Stimulated activated CD8-positive, alpha-beta memory T cell treated with anti-CD3 and anti-CD28 coated beads, Interleukin-12 subunit alpha, Interleukin-12 subunit beta, amount 100 ng/mL, for 24 hours (primary cell): ENCODE data around the gene NFIB.

Source experiments
- DNase-seq: peaks from one replicate; pipeline ENCODE4 v3.0.0-alpha.2; 2020; ENCODE audit errors: extremely low read depth

The NFIB gene

DNA sequence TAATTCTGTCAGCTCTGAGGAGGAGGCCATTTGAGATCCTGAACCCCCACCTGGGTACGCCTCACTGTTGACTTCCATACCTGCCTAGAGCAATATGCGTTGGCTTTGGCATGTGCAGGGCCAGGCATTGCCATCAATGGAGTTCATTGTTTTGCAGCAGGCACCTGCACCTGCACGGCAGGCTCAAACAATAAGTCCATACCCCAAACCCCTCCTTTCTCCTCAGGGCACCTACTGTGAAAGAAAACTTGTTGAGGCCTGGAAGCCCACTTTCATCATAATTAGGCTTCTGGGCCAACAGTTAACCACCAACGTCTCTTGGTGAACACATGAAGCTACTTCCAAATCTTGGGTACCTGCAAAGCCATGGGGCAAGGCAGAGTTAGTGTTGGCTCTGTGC, 238.7 kb downstream of the NFIB start:
- no peak for DNase-seq

DNA sequence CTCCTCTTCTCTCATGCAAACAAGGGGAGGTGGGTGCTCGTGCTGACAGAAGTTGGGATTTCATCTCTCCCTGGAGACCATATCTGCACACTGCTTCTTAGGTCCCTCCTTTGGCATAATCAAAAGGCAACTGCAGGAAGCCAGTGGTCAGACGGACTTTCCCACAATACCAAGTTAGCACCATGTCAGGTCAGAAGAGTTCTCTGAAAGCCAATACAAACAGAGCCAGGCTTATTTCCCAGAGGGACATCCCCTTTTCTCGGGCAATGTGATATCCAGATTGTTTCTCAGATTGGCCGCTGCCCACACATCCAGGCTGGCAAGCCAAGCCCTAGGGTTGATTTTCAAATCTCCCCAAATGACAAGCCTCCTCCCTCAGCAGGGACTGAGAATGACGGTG, 241.1 kb downstream of the NFIB start:
- DNase-seq = no peak

DNA sequence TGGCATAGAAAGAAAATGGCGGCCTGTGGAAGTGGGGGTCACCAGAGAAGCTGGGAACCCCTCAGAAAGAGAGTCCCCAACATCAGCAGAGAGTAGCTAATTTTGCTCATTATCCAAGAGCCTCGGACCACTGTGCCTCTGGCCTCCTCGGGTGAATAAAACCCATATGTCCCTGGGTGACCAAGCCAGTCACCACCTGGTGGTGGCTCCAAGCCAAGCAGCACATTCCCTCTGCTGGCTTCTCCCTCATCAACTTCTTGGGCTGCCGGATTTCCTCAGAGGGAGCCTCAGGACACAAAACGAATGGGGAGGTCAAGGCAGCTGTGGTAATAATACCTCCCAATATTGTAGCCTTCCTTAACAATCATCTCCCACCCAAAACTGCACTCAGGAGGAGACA, 242.5 kb downstream of the NFIB start:
- no peak for DNase-seq

DNA sequence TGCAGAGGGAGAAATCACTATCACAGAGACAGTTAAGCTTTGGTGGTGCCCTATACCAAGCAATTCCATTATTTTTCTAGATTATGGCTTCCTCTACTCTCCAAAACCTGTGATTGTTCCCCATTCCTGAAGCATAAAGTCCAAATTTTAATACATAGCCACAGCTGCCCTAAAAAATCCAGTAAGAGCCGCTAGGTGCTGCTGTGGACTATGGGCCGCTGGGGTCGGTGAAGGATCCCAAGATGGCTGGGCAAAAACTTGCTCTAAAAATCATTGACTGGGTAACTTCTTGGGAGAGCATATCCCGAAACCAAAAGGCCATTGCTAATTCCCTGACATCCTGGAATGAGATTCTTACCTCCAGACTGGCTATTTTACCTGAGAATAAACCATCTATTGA, 245.3 kb downstream of the NFIB start:
- no peak for DNase-seq

DNA sequence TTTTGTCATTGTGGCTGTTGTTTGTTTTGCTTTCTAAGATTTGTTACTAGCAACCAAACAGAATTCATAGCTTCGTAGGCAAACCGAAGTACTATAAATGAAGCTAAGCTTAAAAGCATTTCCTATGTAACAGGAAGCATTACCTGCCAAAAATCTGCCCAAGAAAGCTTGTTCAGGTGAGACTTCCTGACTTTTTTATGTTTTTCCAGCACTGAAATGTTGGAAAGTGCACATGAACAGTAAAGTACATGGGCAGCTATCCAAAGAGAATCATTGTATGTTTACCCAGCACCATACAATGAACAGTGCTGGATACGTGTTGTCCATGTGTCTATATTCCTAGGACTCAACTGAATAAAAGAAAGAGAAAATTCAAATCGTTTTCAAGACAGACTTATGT, 247.1 kb downstream of the NFIB start:
- no peak for DNase-seq

DNA sequence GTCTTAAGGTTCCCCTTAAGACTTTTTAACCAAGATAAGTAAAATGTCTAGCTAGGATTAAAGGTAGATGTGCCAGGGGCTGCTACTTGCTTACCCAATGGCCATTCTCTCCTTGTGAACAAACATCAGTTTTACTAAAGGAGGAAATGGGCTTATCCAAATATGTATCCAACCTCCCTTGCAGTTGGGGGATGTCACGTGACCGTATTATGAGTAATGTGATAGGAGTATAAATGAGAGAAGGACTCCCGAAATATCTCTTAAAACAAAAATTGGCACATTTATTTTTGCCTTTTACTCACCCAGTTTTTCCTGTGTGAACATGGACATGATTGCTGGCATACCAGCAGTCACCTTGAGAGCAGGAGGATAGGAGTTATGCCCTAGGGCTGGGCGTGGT, 247.9 kb downstream of the NFIB start:
- DNase-seq = no peak

DNA sequence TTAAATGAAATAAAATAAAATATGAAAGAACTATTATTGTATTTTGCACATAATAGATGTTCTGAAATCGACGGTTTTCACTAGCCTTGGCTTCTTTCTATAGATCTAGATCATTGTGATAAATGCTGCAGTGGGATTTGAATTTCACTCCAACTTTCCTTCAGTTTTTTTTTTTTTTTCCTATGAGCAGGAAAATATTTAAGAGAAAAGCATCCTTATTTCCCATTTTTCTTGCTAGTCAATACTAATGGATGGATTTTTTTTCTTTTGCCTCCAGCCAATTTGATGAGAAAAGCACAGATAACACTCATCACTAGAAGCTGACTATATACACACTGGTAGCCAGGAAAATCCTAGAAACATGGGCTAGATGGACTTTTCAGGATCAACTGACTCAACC, 249.0 kb downstream of the NFIB start:
- DNase-seq = no peak

DNA sequence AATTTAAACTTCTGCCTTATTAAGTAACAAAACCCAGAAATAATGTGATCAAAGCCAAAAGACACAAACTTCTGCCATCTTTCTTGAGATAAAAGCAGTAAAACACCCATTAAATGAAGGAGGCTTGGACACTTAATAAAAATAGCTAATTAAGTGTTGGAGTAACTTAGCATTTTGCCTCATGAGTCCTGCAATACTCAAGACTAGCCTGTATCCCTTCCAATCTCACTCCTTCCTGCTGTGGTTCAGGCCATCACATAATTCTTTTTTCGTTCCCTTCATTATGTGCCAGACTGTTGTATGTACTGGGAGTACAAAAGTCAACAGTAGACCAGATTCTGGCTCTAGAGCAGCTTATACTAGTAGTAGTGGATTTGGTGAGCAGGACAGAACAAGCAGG, 250.2 kb downstream of the NFIB start:
- DNase-seq = no peak

DNA sequence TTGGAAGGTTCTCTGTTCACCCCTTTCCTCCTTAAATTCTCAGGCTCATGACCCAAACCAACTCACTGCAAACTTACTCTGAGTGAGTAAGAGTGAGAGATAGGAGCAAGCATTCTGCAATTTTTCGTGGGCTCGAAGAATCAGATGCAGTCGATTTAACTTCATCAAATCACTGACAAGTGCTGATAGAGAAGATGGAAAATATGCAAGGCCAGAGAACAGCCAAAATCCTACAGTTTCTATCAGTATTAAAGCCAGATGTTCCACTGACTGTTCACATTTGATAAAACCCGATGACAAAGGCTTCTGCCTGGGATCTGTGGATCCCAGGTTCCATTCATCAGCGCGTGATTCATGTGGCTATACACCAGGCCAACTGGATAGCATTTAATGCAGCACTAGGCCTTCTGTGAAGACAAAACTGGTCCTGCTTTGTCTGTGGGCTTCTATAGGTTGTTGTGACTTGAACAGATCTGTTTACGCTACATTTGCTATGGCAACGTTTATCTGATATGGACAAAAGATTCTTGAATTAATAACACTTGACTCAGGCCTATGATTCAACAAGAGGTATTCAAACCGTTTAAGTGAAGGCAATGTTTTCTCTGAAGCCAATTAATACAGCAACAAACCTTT, 251.2 kb downstream of the NFIB start:
- no peak for DNase-seq

DNA sequence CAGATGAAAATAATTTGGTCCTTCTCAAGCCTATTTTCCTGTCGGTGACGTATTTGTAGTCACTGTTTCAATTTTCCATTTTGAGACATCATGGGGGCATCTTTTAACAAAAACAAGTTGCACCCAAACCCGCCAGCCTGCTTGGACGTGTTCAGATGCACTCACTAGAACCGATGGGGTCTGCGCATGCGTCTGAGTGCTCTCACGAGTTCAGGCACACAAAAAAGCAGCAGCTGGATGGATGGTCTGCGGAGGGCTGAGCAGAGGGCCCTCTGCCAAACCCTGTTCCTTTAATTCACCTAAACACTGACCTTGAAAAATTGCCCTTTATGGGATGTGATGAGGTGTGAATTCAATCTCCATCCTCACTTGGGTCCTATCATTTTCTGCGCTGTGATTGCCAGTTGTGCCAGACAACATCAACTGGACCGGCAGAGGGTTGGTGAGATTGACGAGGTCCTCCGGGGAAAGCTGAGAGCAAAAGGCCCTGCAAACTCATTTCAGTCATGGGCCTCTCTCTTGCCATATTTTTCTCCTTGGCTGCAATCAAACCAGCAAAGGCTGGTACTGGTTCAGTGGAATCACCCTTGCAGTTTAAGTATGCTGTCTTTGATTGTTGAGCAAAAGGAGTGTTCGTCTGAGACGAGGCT, 251.9 kb downstream of the NFIB start:
- DNase-seq = no peak

DNA sequence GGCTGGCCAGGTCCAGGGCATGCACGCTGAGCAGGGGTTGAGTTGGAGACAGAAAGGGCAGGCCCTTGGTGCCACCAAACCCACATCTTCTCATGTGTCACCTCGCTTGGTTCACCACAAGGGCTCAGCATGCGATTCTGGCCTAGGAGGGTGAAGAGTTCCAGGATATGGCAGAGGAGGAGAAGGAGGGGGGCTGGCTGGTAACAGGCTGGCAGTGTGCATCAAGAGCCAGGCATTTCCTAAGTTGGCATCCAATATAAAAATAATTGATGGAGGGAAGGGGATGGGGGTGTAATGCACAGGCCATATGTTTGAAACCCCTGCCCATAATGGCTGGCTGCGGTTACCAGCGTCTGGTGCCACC, 255.6 kb downstream of the NFIB start:
- no peak for DNase-seq

DNA sequence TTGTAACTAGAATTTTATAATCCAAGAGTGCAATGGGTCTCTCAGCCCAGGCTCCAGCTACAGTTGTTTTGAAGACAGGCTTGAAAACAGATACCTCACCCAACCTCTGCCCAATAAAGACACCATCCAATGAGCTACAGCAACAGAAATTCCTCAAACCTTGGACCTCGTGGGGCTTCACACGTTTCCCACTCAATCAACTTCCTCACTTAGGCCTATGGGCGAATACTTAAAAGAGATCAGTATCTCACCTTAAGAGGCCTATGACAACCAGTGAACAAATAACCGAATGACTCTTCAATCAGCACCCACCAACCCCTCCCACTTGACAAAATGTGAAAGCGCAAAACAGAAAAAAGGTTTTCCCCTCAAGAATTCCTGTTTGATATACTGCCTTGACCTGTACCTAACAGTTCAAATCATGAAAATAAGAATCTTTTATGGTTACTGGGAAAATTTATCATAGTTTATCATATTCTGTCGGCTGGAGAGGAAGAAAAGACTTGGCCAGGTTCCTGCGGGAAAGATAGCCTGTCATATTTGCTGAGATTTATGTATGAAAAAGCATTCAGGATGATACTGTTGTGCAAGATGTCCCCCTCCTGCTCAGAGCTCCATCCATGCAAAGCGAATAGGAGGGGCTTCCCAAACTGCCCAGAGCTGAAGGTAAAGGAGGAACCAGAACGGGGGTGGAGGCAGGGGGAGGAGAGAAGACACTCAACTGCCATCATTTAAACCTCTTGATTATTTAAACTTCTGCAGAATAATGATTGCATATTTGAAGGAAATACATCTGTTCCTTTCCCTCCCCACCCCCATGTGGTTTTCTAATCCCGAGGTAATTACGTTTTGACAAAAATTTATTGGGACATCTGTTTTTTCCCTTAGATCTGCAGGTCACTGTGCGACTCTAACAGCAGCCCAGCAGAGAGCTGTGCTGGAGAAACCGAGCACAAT, 256.3 kb downstream of the NFIB start:
- DNase-seq = no peak

DNA sequence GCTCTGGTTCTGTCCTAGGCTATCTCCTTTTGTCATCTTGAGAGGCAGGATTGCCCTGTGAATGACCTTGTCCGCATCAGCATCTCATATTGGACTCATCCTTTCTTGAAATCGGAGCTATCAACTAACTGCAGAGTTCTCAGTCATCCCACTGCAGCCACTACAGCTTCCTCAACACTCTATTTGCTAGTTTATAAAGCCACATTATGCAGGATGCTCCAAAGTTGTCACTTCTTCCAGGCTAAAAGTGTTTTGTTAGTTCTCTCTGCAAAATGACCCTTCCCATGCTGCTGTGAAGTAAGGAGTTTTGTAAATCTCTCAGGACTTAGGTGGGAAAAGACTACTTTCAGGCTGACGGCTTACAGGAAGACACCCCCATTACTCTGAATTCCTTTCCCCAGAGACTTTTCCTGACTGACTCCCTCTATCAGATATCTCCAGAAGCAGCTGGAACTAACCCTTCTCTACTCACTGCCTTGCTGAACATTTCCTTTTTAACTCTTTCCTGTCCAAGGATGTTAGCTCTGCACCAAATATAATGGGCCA, 257.6 kb downstream of the NFIB start:
- no peak for DNase-seq

DNA sequence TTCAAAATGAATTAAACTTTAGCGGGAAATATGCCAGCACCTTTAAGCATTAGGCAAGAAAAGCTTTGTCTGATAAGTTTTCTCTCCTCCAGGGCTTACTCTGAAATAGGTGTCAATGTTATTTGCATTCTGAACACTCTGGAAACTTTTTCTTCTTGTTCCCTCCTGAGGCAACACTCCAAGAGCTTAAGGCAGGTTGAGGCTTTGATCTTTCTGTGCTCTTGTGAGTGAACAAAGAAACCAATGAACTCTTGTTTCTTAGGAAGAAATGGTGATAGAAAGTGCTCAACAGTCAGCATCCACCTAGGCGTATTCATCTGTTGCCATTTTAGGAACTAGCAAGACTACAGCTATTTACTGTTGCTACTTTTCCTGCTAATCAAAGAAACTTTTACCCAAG, 259.8 kb downstream of the NFIB start:
- DNase-seq = no peak

DNA sequence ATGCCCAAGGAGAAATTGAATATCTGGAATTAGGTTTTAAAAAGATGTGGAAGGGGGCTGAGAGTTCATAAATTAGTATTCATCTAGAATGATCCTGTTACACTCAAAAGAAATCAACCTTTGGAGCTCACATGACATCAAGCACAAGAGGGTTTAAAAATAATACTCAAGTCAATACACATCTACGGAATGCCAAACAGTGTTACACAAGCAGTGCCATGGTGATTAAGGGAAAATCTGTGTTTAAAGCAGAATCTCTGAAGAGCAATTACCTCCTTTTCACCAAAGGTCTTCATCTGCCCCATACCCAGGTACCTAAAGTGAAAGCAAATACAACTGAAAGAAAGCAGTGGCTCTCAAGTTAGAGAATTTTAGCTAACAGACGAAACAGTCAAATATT, 261.6 kb downstream of the NFIB start:
- DNase-seq = no peak

DNA sequence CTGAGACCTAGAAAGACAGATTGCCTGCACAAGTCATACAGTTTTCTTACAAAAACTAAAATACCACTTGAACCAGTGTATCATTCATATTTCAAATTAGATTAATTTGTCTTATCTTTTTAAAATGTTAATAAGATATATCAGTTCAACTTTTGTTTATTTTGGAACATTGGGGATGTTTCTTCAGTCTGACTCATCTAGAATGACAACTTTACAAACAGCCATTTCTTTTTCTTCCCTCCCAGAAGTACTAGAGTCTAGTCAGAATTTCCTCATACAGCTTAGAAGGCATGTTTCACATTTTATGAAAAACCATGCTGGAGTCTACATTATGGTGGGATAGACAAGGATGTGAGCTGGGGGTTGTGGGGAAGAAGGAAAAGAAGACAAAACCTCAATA, 262.5 kb downstream of the NFIB start:
- no peak for DNase-seq

DNA sequence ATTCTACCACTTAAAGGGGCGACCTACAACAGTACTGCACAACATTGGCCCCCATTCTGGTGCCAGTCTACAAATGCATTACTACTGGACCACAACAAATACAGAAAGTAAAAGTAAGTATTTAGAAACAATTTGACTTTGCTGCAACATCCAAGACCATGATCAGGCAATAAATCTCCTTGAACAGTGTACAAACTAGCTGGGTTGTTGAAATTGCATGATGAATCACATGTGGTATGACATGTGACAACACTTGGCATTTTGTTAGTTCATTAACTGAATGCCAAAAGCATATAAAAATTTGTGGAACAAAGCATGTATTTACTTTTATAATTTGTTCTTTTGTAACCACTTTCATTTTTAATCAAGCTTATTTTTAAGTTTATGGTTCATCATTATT, 270.5 kb downstream of the NFIB start:
- no peak for DNase-seq

DNA sequence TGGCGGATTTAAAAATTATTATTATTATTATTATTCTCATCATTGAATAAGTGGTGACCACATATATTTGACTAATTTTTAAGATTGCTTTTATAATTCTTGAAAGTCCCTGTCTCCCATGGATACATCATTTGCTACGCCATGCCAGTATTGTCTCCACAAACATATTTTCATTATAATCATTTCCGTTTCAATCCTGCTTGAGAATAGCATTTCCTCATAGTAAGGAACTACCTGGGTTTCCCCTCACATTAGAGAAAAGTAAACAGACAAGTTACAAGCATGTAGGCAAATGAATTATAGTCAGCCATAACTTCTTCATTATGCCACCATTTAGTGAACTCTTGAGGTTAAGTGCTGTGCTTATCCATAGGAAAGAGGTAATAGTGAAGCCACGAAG, 276.6 kb downstream of the NFIB start:
- DNase-seq = no peak

DNA sequence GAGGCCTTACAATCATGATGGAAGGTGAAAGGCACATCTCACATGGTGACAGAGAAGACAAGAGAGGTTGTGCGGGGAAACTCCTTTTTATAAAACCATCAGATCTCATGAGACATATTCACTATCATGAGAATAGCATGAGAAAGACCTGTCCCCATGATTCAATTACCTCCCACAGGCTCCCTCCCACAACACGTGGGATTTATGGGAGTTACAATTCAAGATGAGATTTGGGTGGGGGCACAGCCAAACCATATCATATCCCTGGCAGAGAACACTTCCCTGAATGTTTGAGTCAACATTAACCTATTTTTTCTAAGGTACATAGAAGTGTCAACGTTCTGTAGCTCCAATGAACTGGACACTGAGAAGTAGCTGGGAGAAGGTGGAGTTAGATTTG, 280.9 kb downstream of the NFIB start:
- no peak for DNase-seq
